Endometrial microvascular endothelial cells (primary cell): Measurements from ENCODE around the gene PCED1B. TPM values are rescaled to one million over a fixed set of nuclear protein-coding genes. Genes with fewer than 3 reads are reported as not detected.
"Not testable (repeated sequence)": the region's sequence is repeated elsewhere in the genome, so short reads cannot be mapped to it uniquely, and the experiment has no call there.

Experiments
- in situ Hi-C: cut with HindIII; loops from 2 replicates; pipeline ENCODE4 v1.10.0; 2017; ENCODE audit warnings: low sequenced_read_pairs, low pct_unique_long_range_greater_than_20kb; ENCODE audit errors: inconsistent ontology term
- total RNA-seq: library from RNA; depleted of rRNA; stranded (reverse); fragments of >200 nt; gene quantifications from one replicate; pipeline ENCODE4 v1.2.3, GENCODE V29; 2015; ENCODE audit errors: inconsistent ontology term

Gene PCED1B
- total RNA-seq, 1 donor from 2014 or later = not detected

- in situ Hi-C loops = no loop called here
Observed at GRCh38 chr12:47110718-47111391, 31.4 kb downstream of the PCED1B start.

GRCh38 chr12:47111392-47111778 lies 32.0 kb downstream of the PCED1B start:
- in situ Hi-C loops = no loop called here

- in situ Hi-C loops = no loop called here
Observed at GRCh38 chr12:47111854-47112253, 32.4 kb downstream of the PCED1B start.

GRCh38 chr12:47112679-47113078 lies 33.3 kb downstream of the PCED1B start:
- in situ Hi-C loops = no loop called here

- in situ Hi-C loops = no loop called here
Observed at GRCh38 chr12:47114481-47114892, 35.1 kb downstream of the PCED1B start.

- in situ Hi-C loops = not testable (repeated sequence)
Observed at GRCh38 chr12:47117305-47117704, 37.9 kb downstream of the PCED1B start.

- in situ Hi-C loops = no loop called here
Observed at GRCh38 chr12:47120736-47121135, 41.3 kb downstream of the PCED1B start.

GRCh38 chr12:47121146-47121545 lies 41.7 kb downstream of the PCED1B start:
- in situ Hi-C loops = no loop called here

GRCh38 chr12:47122602-47123001 lies 43.2 kb downstream of the PCED1B start:
- in situ Hi-C loops = no loop called here

GRCh38 chr12:47123730-47124129 lies 44.3 kb downstream of the PCED1B start:
- in situ Hi-C loops = no loop called here

GRCh38 chr12:47124451-47124850 lies 45.0 kb downstream of the PCED1B start:
- in situ Hi-C loops = no loop called here

- in situ Hi-C loops = no loop called here
Observed at GRCh38 chr12:47126246-47126645, 46.8 kb downstream of the PCED1B start.

GRCh38 chr12:47131011-47131410 lies 51.6 kb downstream of the PCED1B start:
- in situ Hi-C loops = no loop called here

GRCh38 chr12:47134005-47134404 lies 54.6 kb downstream of the PCED1B start:
- in situ Hi-C loops = no loop called here

GRCh38 chr12:47135578-47135977 lies 56.2 kb downstream of the PCED1B start:
- in situ Hi-C loops = no loop called here

- in situ Hi-C loops = no loop called here
Observed at GRCh38 chr12:47139000-47139681, 59.7 kb downstream of the PCED1B start.

- in situ Hi-C loops = no loop called here
Observed at GRCh38 chr12:47141459-47141858, 62.0 kb downstream of the PCED1B start.

- in situ Hi-C loops = no loop called here
Observed at GRCh38 chr12:47144769-47145168, 65.3 kb downstream of the PCED1B start.

GRCh38 chr12:47145188-47145587 lies 65.8 kb downstream of the PCED1B start:
- in situ Hi-C loops = no loop called here

GRCh38 chr12:47147739-47148138 lies 68.3 kb downstream of the PCED1B start:
- in situ Hi-C loops = no loop called here

GRCh38 chr12:47149146-47149545 lies 69.7 kb downstream of the PCED1B start:
- in situ Hi-C loops = no loop called here
